Pancreas (tissue), 10 donors: ENCODE data around the gene NELL1. TPM values are rescaled to one million over a fixed set of nuclear protein-coding genes. Genes with fewer than 3 reads are reported as not detected.

Source experiments
- ATAC-seq, 4 donors: fragments of 200-7000 bp; cut with Tn5 transposase; one replicate each; pipeline versions ENCODE4 v1.8.0 to v1.9.1; 2020; ENCODE audit warnings: mild to moderate bottlenecking in 4 of 4, moderate library complexity in 4 of 4
- DNase-seq, 6 donors: peaks; one replicate each; pipeline ENCODE4 v3.0.0-alpha.2; 2020
- FAIRE-seq: peaks from 2 replicates; lab custom pipeline; 2012; peaks lifted over from hg19 to GRCh38; lab: Jason Lieb, UNC
- H3K27ac ChIP-seq, 4 donors: fragments of 200-600 bp; sonication (generic); 1 replicate in 3 of 4; 2 replicates in 1 of 4; pipeline versions ENCODE4 v1.5.0 to v1.8.0; 2020
- H3K27me3 ChIP-seq, 4 donors: fragments of 200-600 bp; one replicate each; pipeline ENCODE4 v1.8.0; 2021
- H3K36me3 ChIP-seq, 3 donors: fragments of 200-600 bp; sonication (generic) in 1 of 3; one replicate each; pipeline versions ENCODE4 v1.5.0 to v1.8.0; 2020 to 2021
- H3K4me1 ChIP-seq, 3 donors: fragments of 200-600 bp; one replicate each; pipeline ENCODE4 v1.8.0; 2021
- H3K4me3 ChIP-seq, 4 donors: fragments of 200-600 bp; sonication (generic) in 2 of 4; one replicate each; pipeline versions ENCODE4 v1.5.0 to v1.8.0; 2020 to 2021
- H3K9me3 ChIP-seq, 4 donors: fragments of 200-600 bp; one replicate each; pipeline ENCODE4 v1.8.0; 2021
- WGBS, 2 donors: extraction: QIAGEN DNeasy Blood & Tissue Kit; methylation state at CpG; one replicate each; pipeline ENCODE4 v1.1.7; 2013; 5-methylcytosine and 5-hydroxymethylcytosine counted together
- intact Hi-C, 3 donors: fragments of 100-400 bp; cut with DNase I; formaldehyde crosslinking; loops; one replicate each; pipeline versions ENCODE4 v1.11.1 to v1.14.2; 2022
- polyA plus RNA-seq, 2 donors: library from polyadenylated mRNA; stranded (reverse); fragments of 200-250 nt; gene quantifications; one replicate each; pipeline ENCODE4 v1.2.3, GENCODE V29; 2013
- total RNA-seq, 6 donors: library from RNA; stranded (reverse); fragmentation: NEBNext Ultra II Directional in 4 of 6; extraction: Animal tissue kit (Norgen Biotek cat#: 25700) in 4 of 6; gene quantifications; one replicate each; pipeline versions ENCODE4 v1.2.1 to v1.2.4, GENCODE V29; 2021 to 2023
- TF ChIP-seq, protein P1 (sequence below), 4 donors: fragments of 200-600 bp; sonication (generic) in 3 of 4; IDR thresholded peaks; one replicate each; pipeline versions ENCODE4 v1.5.0 to v1.8.0; 2021; ENCODE audit warnings: antibody characterized with exemption in 4 of 4
- donor health status: healthy with polysubstance abuse.
- donor health status: DM: no; HTN: no; CAD: no; lungs with moderate emphysema.
- donor health status: DM: no; HTN: no; CAD: no.
- donor health status: control.
- donor health status: control.
- donor health status: Bipolar disorder and iron deficiency.
- donor health status: DM: yes; HTN: yes; CAD: no.
- donor health status: DM: no; HTN: no; CAD: no.
- donor health status: DM: no; HTN: no; CAD: no.
- donor health status: DM: yes; HTN: yes; CAD: no.

The NELL1 gene
- total and polyA plus RNA-seq, 8 donors, result not detected

GRCh38 chr11:21105196-21105917 is 436.0 kb downstream of the NELL1 start:
- DNase-seq (no peak), ATAC-seq (no peak), FAIRE-seq (no peak)
- Histone ChIP-seq H3K4me1 (no peaks in the 10 kb centered on the region), H3K4me3 (no peak overlapping the region), H3K36me3 (no peaks in the 10 kb centered on the region), H3K27me3 (no peaks in the 10 kb centered on the region), H3K9me3 (no peaks in the 10 kb centered on the region), H3K27ac (no peak overlapping the region)
- TF ChIP-seq, protein P1, sequence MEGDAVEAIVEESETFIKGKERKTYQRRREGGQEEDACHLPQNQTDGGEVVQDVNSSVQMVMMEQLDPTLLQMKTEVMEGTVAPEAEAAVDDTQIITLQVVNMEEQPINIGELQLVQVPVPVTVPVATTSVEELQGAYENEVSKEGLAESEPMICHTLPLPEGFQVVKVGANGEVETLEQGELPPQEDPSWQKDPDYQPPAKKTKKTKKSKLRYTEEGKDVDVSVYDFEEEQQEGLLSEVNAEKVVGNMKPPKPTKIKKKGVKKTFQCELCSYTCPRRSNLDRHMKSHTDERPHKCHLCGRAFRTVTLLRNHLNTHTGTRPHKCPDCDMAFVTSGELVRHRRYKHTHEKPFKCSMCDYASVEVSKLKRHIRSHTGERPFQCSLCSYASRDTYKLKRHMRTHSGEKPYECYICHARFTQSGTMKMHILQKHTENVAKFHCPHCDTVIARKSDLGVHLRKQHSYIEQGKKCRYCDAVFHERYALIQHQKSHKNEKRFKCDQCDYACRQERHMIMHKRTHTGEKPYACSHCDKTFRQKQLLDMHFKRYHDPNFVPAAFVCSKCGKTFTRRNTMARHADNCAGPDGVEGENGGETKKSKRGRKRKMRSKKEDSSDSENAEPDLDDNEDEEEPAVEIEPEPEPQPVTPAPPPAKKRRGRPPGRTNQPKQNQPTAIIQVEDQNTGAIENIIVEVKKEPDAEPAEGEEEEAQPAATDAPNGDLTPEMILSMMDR (IDR thresholded peaks at IDR 0.05), result no peak
- 34 to 49% methylated on average over 5 of the region's 5 CpGs for WGBS, 2 donors
- intact Hi-C loops, result no loop called here

GRCh38 chr11:21109341-21109740 is 440.0 kb downstream of the NELL1 start:
- ATAC-seq (no peak), FAIRE-seq (no peak), DNase-seq (no peak)
- Histone ChIP-seq H3K36me3 (no peaks in the 10 kb centered on the region), H3K4me1 (no peaks in the 10 kb centered on the region), H3K9me3 (no peaks in the 10 kb centered on the region), H3K27ac (no peak overlapping the region), H3K4me3 (no peak overlapping the region), H3K27me3 (no peaks in the 10 kb centered on the region)
- WGBS, 2 donors, result 62 to 84% methylated on average over 2 of the region's 2 CpGs
- TF ChIP-seq, protein P1 (IDR thresholded peaks at IDR 0.05), result no peak
- intact Hi-C loops, result no loop called here

- 74% methylated on average over 1 of the region's 1 CpG for WGBS, 2 donors
- FAIRE-seq (no peak), ATAC-seq (no peak), DNase-seq (no peak)
- H3K4me3 ChIP-seq, result no peak overlapping the region
- H3K36me3 ChIP-seq, result no peaks in the 10 kb centered on the region
- H3K27me3 ChIP-seq, result no peaks in the 10 kb centered on the region
- no peak overlapping the region for H3K27ac ChIP-seq
- no peaks in the 10 kb centered on the region for H3K4me1 ChIP-seq
- intact Hi-C loops, result no loop called here
- TF ChIP-seq, protein P1 (IDR thresholded peaks at IDR 0.05), result no peak
- H3K9me3 ChIP-seq, result no peaks in the 10 kb centered on the region
These were observed 441.0 kb downstream of the NELL1 start for GRCh38 chr11:21110415-21110814.

DNA sequence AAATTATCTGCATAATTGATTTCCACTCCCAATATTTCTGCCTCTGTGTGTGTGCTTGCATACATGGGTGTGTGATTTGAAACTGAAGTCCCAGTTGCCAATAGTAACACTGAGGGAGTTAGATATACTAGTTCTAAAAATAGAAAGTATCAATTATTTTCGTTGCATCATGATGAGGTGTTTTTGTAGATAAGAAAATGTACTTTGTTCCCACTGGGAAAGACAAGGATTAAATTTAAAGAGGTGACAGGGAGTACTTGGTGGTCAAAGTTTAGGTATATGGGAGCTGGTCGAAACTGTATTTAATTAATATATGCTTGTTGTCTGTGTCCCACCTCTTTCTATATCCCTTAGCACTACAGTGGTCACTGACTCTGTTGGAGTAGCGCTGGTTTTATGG is 444.5 kb downstream of the NELL1 start:
- Histone ChIP-seq H3K36me3 (no peaks in the 10 kb centered on the region), H3K4me1 (no peaks in the 10 kb centered on the region), H3K27me3 (no peaks in the 10 kb centered on the region), H3K4me3 (no peak overlapping the region), H3K9me3 (no peaks in the 10 kb centered on the region), H3K27ac (no peak overlapping the region)
- no peak for DNase-seq
- intact Hi-C loops, result no loop called here
- TF ChIP-seq, protein P1 (IDR thresholded peaks at IDR 0.05), result no peak
- FAIRE-seq, result no peak
- no peak for ATAC-seq
- WGBS, 2 donors, result 38 to 50% methylated on average over 3 of the region's 3 CpGs

DNA sequence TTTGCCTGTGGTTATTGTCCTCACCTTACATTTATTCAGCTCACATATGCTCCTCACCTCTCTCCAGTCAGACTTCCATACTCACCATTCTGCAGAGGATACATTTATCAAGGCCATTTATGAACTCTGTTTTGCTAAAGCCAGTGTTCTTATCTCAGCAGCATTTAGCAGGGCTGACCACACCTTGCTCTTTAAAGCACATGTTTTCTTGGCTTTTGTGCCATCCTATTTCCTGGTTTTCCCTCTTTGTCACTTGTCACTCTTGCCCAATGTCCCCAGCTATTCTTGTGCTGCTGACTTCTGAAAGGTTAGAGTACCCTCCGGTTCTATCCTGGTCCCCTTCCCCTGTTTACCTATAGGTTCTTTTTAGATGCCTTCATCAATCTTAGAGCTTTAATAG is 446.6 kb downstream of the NELL1 start:
- Histone ChIP-seq H3K4me1 (no peaks in the 10 kb centered on the region), H3K4me3 (no peak overlapping the region), H3K9me3 (no peaks in the 10 kb centered on the region), H3K27me3 (no peaks in the 10 kb centered on the region), H3K36me3 (no peaks in the 10 kb centered on the region), H3K27ac (no peak overlapping the region)
- FAIRE-seq (no peak), DNase-seq (no peak), ATAC-seq (no peak)
- intact Hi-C loops, result no loop called here
- TF ChIP-seq, protein P1 (IDR thresholded peaks at IDR 0.05), result no peak
- WGBS, 2 donors, result 66 to 81% methylated on average over 1 of the region's 1 CpG
